ENCODE measurements around the gene SLC1A4. TPM values are rescaled to one million over a fixed set of nuclear protein-coding genes. Genes with fewer than 3 reads are reported as not detected.

The SLC1A4 gene
- total RNA-seq, 1 experiment from 2014 or later = 9.1 TPM

DNA sequence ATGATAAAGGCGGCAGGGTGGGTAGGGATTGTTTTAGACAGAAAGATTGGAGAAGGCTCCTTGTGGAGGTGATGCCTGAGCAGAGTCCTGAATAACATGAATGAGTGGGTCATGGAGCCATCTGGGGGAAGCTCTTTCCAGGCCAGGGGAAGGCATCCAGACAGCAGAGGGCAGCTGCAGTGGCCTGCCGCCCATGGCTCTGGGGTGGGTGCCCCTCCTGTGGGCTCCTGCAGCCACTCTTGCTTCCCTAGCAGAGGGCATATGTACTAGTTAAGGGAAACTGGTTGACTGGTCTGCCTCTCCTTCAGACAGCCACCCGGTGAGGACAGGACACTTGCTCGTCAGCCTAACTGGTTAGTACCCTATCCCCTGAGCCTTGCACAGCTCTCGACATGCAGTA lies 46.5 kb upstream of the SLC1A4 start:
- no peaks in the 10 kb centered on the region for H3K36me3 ChIP-seq (ENCODE audit: low read depth, low read length)
- no peaks in the 10 kb centered on the region for H3K27me3 ChIP-seq (ENCODE audit: low read length)
- TF ChIP-seq EZH2phosphoT487 (IDR thresholded peaks at IDR 0.05; ENCODE audit: borderline replicate concordance, low read length) = no peak
- TF ChIP-seq EZH2 (IDR thresholded peaks at IDR 0.05; ENCODE audit: low read length, unreplicated experiment) = no peak
- TF ChIP-seq, protein P1, sequence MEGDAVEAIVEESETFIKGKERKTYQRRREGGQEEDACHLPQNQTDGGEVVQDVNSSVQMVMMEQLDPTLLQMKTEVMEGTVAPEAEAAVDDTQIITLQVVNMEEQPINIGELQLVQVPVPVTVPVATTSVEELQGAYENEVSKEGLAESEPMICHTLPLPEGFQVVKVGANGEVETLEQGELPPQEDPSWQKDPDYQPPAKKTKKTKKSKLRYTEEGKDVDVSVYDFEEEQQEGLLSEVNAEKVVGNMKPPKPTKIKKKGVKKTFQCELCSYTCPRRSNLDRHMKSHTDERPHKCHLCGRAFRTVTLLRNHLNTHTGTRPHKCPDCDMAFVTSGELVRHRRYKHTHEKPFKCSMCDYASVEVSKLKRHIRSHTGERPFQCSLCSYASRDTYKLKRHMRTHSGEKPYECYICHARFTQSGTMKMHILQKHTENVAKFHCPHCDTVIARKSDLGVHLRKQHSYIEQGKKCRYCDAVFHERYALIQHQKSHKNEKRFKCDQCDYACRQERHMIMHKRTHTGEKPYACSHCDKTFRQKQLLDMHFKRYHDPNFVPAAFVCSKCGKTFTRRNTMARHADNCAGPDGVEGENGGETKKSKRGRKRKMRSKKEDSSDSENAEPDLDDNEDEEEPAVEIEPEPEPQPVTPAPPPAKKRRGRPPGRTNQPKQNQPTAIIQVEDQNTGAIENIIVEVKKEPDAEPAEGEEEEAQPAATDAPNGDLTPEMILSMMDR (conservative IDR thresholded peaks at IDR 0.05; ENCODE audit: low read depth, low read length) = no peak
- H3K27ac ChIP-seq (ENCODE audit: low read length) = no peak overlapping the region
- BruUV-seq (replicated peaks) = no TSS peak
- H3K4me2 ChIP-seq (ENCODE audit: low read length) = no peak overlapping the region
- no peaks in the 10 kb centered on the region for H3K9me3 ChIP-seq (ENCODE audit: low read length)
- no peaks in the 10 kb centered on the region for H4K20me1 ChIP-seq (ENCODE audit: low read length)
- H3K9ac ChIP-seq (ENCODE audit: low read length) = no peak overlapping the region
- H3K4me3 ChIP-seq (ENCODE audit: low read length) = no peak overlapping the region
- ChIA-PET POLR2A (ENCODE audit: unreplicated experiment) (no interaction called here), CTCF (no interaction called here)
- ATAC-seq (0 out of 2 replicates have a peak, but pooled peaks have one; percentile 15), DNase-seq (no peak)
- no peaks in the 10 kb centered on the region for H3K79me2 ChIP-seq (ENCODE audit: low read length)
- no peaks in the 10 kb centered on the region for H3K9me2 ChIP-seq (replicated peaks; ENCODE audit: low read length)
- H2AFZ ChIP-seq (ENCODE audit: low read length) = no peak overlapping the region
- intact Hi-C loops (cut with micrococcal nuclease) = no loop called here
- no peaks in the 10 kb centered on the region for H3F3A ChIP-seq (ENCODE audit: low read length, unreplicated experiment)
- H3K4me1 ChIP-seq (ENCODE audit: insufficient read depth, low read length) = peaks cover 9% of the 10 kb centered on the region; the same call in 1 of the 2 replicates

- Histone ChIP-seq H4K20me1 (ENCODE audit: low read length) (no peaks in the 10 kb centered on the region), H3K9me3 (ENCODE audit: low read length) (no peaks in the 10 kb centered on the region), H2AFZ (ENCODE audit: low read length) (peak overlapping the region; percentile 54), H3K9me2 (replicated peaks; ENCODE audit: low read length) (no peaks in the 10 kb centered on the region), H3K4me3 (ENCODE audit: low read length) (no peak overlapping the region), H3K27me3 (ENCODE audit: low read length) (no peaks in the 10 kb centered on the region), H3K79me2 (ENCODE audit: low read length) (no peaks in the 10 kb centered on the region), H3K27ac (ENCODE audit: low read length) (peak overlapping the region; percentile 30; the same call in 1 of the 2 replicates), H3K9ac (ENCODE audit: low read length) (no peak overlapping the region), H3K4me1 (ENCODE audit: insufficient read depth, low read length) (peaks cover 9% of the 10 kb centered on the region; the same call in 1 of the 2 replicates), H3F3A (ENCODE audit: low read length, unreplicated experiment) (no peaks in the 10 kb centered on the region), H3K4me2 (ENCODE audit: low read length) (peak overlapping the region; percentile 32; the same call in 1 of the 2 replicates), H3K36me3 (ENCODE audit: low read depth, low read length) (no peaks in the 10 kb centered on the region)
- TF ChIP-seq, protein P1 (conservative IDR thresholded peaks at IDR 0.05; ENCODE audit: low read depth, low read length) = no peak
- no peak for TF ChIP-seq EZH2phosphoT487 (IDR thresholded peaks at IDR 0.05; ENCODE audit: borderline replicate concordance, low read length)
- TF ChIP-seq EZH2 (IDR thresholded peaks at IDR 0.05; ENCODE audit: low read length, unreplicated experiment) = no peak
- DNase-seq (peak; percentile 65), ATAC-seq (peak; percentile 69)
- no TSS peak for BruUV-seq (replicated peaks)
- intact Hi-C loops (cut with micrococcal nuclease) = no loop called here
- POLR2A ChIA-PET (ENCODE audit: unreplicated experiment) = no interaction called here
- CTCF ChIA-PET = no interaction called here
Observed at GRCh38 chr2:64943387-64944150, 45.6 kb upstream of the SLC1A4 start.

DNA sequence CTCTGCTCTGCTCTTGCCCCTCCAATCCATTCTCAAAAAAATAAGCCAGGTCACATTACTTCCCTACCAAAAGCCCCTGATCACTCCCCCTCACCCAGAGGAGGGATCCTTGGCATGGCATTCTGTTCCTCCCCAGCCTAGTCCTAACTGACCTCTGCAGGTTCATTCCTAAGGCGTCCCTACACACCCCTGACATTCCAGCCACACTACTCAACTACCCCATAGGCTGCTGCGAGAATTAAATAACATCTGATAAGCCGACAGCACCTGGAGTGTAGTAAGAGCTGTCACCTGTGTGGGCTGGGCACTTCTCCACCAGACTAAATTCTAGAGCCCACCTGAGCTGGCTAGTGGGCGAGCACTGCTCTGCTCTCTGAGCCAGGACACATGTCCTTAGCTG lies 44.7 kb upstream of the SLC1A4 start:
- no TSS peak for BruUV-seq (replicated peaks)
- CTCF ChIA-PET = no interaction called here

More for the DNA sequence above, 44.7 kb upstream of the SLC1A4 start:
- H3K36me3 ChIP-seq (ENCODE audit: low read depth, low read length) = no peaks in the 10 kb centered on the region
- POLR2A ChIA-PET (ENCODE audit: unreplicated experiment) = no interaction called here
- no peak overlapping the region for H3K4me2 ChIP-seq (ENCODE audit: low read length)
- no peak overlapping the region for H3K9ac ChIP-seq (ENCODE audit: low read length)
- H3K9me2 ChIP-seq (replicated peaks; ENCODE audit: low read length) = no peaks in the 10 kb centered on the region
- H3K27ac ChIP-seq (ENCODE audit: low read length) = no peak overlapping the region
- H2AFZ ChIP-seq (ENCODE audit: low read length) = no peak overlapping the region
- peaks cover 9% of the 10 kb centered on the region; the same call in 1 of the 2 replicates for H3K4me1 ChIP-seq (ENCODE audit: insufficient read depth, low read length)
- no peaks in the 10 kb centered on the region for H4K20me1 ChIP-seq (ENCODE audit: low read length)
- TF ChIP-seq, protein P1 (conservative IDR thresholded peaks at IDR 0.05; ENCODE audit: low read depth, low read length) = no peak
- TF ChIP-seq EZH2 (IDR thresholded peaks at IDR 0.05; ENCODE audit: low read length, unreplicated experiment) = no peak
- no peak for TF ChIP-seq EZH2phosphoT487 (IDR thresholded peaks at IDR 0.05; ENCODE audit: borderline replicate concordance, low read length)
- DNase-seq (no peak), ATAC-seq (no peak)
- H3K79me2 ChIP-seq (ENCODE audit: low read length) = no peaks in the 10 kb centered on the region
- no peak overlapping the region for H3K4me3 ChIP-seq (ENCODE audit: low read length)
- no peaks in the 10 kb centered on the region for H3K9me3 ChIP-seq (ENCODE audit: low read length)
- no peaks in the 10 kb centered on the region for H3K27me3 ChIP-seq (ENCODE audit: low read length)
- H3F3A ChIP-seq (ENCODE audit: low read length, unreplicated experiment) = no peaks in the 10 kb centered on the region
- intact Hi-C loops (cut with micrococcal nuclease) = no loop called here
